ENCODE results near the gene ETV2.
A peak's percentile ranks its signal among the peaks of the same experiment; 100 is the strongest.
"Not testable (repeated sequence)": the region's sequence is repeated elsewhere in the genome, so short reads cannot be mapped to it uniquely, and the experiment has no call there.

The ETV2 gene

DNA sequence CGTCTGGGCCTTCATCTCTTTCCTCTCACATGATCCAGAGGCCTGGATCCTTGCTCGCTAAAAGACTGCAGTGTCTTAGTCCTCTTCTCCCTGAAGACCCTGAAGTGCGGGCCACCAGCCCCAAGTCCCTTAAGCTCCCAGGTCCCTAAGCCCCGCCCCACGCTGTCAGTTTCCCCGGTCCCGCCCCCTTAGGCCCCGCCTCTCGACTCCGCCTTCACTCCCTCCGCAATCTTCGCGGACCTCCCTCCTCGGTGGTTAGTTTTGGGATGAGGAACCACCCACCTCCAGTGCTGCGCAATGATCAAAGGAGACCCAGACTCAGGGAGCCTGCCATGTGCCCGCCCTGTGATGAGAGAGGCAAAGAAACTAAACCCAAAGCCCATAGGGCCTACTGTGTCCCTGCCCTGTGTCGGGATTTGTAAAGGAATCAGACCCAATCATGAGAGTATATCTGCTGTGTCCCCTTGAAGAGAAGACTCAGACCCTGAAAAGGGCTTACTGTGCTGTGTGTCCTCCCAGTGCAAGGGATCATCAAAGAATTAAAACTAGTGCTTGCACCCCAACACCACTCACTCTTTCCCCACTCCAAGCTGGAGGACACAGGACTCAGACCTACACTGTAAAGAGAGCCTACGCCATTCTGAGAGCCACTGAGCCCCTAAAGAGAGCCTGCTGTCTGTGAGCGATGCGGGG lies 3.6 kb downstream of the ETV2 start:
- H2AFZ ChIP-seq = peak overlapping the region; percentile 82
- H3K9ac ChIP-seq = peak overlapping the region; percentile 13
- no peak for TF ChIP-seq CTCF (IDR thresholded peaks at IDR 0.05)
- H3K4me2 ChIP-seq (ENCODE audit: low read length) = peak overlapping the region; percentile 99
- no peaks in the 10 kb centered on the region for H3K9me3 ChIP-seq (ENCODE audit: control insufficient read depth, low read length)
- H3K27ac ChIP-seq = peak overlapping the region; percentile 88
- H3K79me2 ChIP-seq = peaks cover 17% of the 10 kb centered on the region
- H3K36me3 ChIP-seq (ENCODE audit: control insufficient read depth, insufficient read depth, low read length) = no peaks in the 10 kb centered on the region
- H3K27me3 ChIP-seq (ENCODE audit: control insufficient read depth, insufficient read depth, low read length) = no peaks in the 10 kb centered on the region
- no peaks in the 10 kb centered on the region for H3K4me1 ChIP-seq
- H3K4me3 ChIP-seq (ENCODE audit: low read depth, low read length) = peak overlapping the region; percentile 81

- Histone ChIP-seq H3K4me3 (ENCODE audit: low read depth, low read length) (no peak overlapping the region), H3K27ac (peak overlapping the region; percentile 88), H3K27me3 (ENCODE audit: control insufficient read depth, insufficient read depth, low read length) (no peaks in the 10 kb centered on the region), H3K9me3 (ENCODE audit: control insufficient read depth, low read length) (no peaks in the 10 kb centered on the region), H3K4me1 (no peaks in the 10 kb centered on the region), H3K4me2 (ENCODE audit: low read length) (no peak overlapping the region), H3K9ac (no peak overlapping the region), H3K36me3 (ENCODE audit: control insufficient read depth, insufficient read depth, low read length) (no peaks in the 10 kb centered on the region), H2AFZ (peak overlapping the region; percentile 82), H3K79me2 (peaks cover 17% of the 10 kb centered on the region)
- TF ChIP-seq CTCF (IDR thresholded peaks at IDR 0.05) = no peak
Observed at GRCh38 chr19:35645680-35646511, 4.4 kb downstream of the ETV2 start.

GRCh38 chr19:35648017-35648961 lies 6.7 kb downstream of the ETV2 start, which contains the start of gene COX6B1:
Gene COX6B1, plus strand, starts transcription at chr19:35648323. Its CDS starts 2,921 bp downstream, at chr19:35651244.
- Histone ChIP-seq H2AFZ (peak within 1 kb of the TSS; percentile 76), H3K36me3 (ENCODE audit: control insufficient read depth, insufficient read depth, low read length) (no peaks in the 10 kb centered on the region), H3K9me3 (ENCODE audit: control insufficient read depth, low read length) (no peaks in the 10 kb centered on the region), H3K4me3 (ENCODE audit: low read depth, low read length) (peak within 1 kb of the TSS; percentile 95), H3K4me1 (no peaks in the 10 kb centered on the region), H3K27ac (peak within 1 kb of the TSS; percentile 78), H3K79me2 (peaks cover 17% of the 10 kb centered on the region), H3K4me2 (ENCODE audit: low read length) (peak within 1 kb of the TSS; percentile 75), H3K27me3 (ENCODE audit: control insufficient read depth, insufficient read depth, low read length) (no peaks in the 10 kb centered on the region), H3K9ac (peak within 1 kb of the TSS; percentile 32)
- TF ChIP-seq CTCF (IDR thresholded peaks at IDR 0.05) = no peak

- Histone ChIP-seq H3K79me2 (peaks cover 17% of the 10 kb centered on the region), H3K9me3 (ENCODE audit: control insufficient read depth, low read length) (no peaks in the 10 kb centered on the region), H3K4me2 (ENCODE audit: low read length) (no peak overlapping the region), H3K27ac (no peak overlapping the region), H3K4me3 (ENCODE audit: low read depth, low read length) (no peak overlapping the region), H2AFZ (no peak overlapping the region), H3K27me3 (ENCODE audit: control insufficient read depth, insufficient read depth, low read length) (no peaks in the 10 kb centered on the region), H3K9ac (no peak overlapping the region), H3K36me3 (ENCODE audit: control insufficient read depth, insufficient read depth, low read length) (no peaks in the 10 kb centered on the region), H3K4me1 (no peaks in the 10 kb centered on the region)
- TF ChIP-seq CTCF (IDR thresholded peaks at IDR 0.05) = no peak
Observed at GRCh38 chr19:35650581-35650980, 9.0 kb downstream of the ETV2 start.

- not testable (repeated sequence) for H3K36me3 ChIP-seq (ENCODE audit: control insufficient read depth, insufficient read depth, low read length); H3K27ac ChIP-seq; H3K4me3 ChIP-seq (ENCODE audit: low read depth, low read length); H3K9ac ChIP-seq; H3K27me3 ChIP-seq (ENCODE audit: control insufficient read depth, insufficient read depth, low read length); H2AFZ ChIP-seq; H3K4me1 ChIP-seq; H3K4me2 ChIP-seq (ENCODE audit: low read length); H3K79me2 ChIP-seq; H3K9me3 ChIP-seq (ENCODE audit: control insufficient read depth, low read length)
Observed at GRCh38 chr19:35654828-35655227, 13.3 kb downstream of the ETV2 start.

All from parathyroid adenoma (tissue), 2 donors.